Suprapubic skin (tissue), 4 donors: ENCODE results near the gene CFD. TPM values are rescaled to one million over a fixed set of nuclear protein-coding genes. Genes with fewer than 3 reads are reported as not detected.

ENCODE experiments used
- DNase-seq, 2 donors: peaks; one replicate each; pipeline ENCODE4 v3.0.0-alpha.2; 2019; ENCODE audit warnings: low spot score in 2 of 2
- H3K27ac ChIP-seq: fragments of 200-600 bp; sonication (generic); one replicate; pipeline ENCODE4 v1.5.1; 2019
- H3K27me3 ChIP-seq: fragments of 200-600 bp; sonication (generic); one replicate; pipeline ENCODE4 v1.5.1; 2019
- H3K36me3 ChIP-seq: fragments of 200-600 bp; sonication (generic); one replicate; pipeline ENCODE4 v1.5.1; 2019
- H3K4me1 ChIP-seq: fragments of 200-600 bp; sonication (generic); one replicate; pipeline ENCODE4 v1.5.1; 2019
- H3K4me3 ChIP-seq: fragments of 200-600 bp; sonication (generic); one replicate; pipeline ENCODE4 v1.5.1; 2019; ENCODE audit warnings: mild to moderate bottlenecking
- H3K9me3 ChIP-seq: fragments of 200-600 bp; sonication (generic); one replicate; pipeline ENCODE4 v1.5.1; 2019
- CTCF ChIP-seq, 2 donors: fragments of 200-600 bp in 1 of 2; fragments of 450-650 bp in 1 of 2; sonication (generic) in 1 of 2; IDR thresholded peaks; one replicate each; pipeline ENCODE4 v1.5.1; 2016 to 2019; ENCODE audit warnings: antibody characterized with exemption in 2 of 2, mild to moderate bottlenecking in 1 of 2, moderate library complexity in 1 of 2
- EP300 ChIP-seq: sonication (generic); formaldehyde crosslinking; IDR thresholded peaks from one replicate; pipeline ENCODE4 v1.6.1; 2017; ENCODE audit warnings: antibody characterized with exemption
- POLR2A ChIP-seq, 2 donors: fragments of 450-650 bp; IDR thresholded peaks; one replicate each; pipeline ENCODE4 v1.6.1; 2017; ENCODE audit warnings: antibody characterized with exemption in 2 of 2, mild to moderate bottlenecking in 2 of 2, moderate library complexity in 2 of 2
- POLR2AphosphoS5 ChIP-seq, 3 donors: sonication (generic); formaldehyde crosslinking; IDR thresholded peaks; one replicate each; pipeline ENCODE4 v1.6.1; 2017; ENCODE audit warnings: antibody characterized with exemption in 3 of 3
- WGBS: methylation state at CpG from one replicate; pipeline ENCODE4 v1.1.5; 2018; 5-methylcytosine and 5-hydroxymethylcytosine counted together
- total RNA-seq, 4 donors: library from RNA; depleted of rRNA; stranded (reverse); fragments of >200 nt; gene quantifications; one replicate each; pipeline ENCODE4 v1.1.0, GENCODE V29; 2016

CFD gene
- total RNA-seq, 4 donors from 2014 or later = 195 to 332 (median 294) TPM

DNA sequence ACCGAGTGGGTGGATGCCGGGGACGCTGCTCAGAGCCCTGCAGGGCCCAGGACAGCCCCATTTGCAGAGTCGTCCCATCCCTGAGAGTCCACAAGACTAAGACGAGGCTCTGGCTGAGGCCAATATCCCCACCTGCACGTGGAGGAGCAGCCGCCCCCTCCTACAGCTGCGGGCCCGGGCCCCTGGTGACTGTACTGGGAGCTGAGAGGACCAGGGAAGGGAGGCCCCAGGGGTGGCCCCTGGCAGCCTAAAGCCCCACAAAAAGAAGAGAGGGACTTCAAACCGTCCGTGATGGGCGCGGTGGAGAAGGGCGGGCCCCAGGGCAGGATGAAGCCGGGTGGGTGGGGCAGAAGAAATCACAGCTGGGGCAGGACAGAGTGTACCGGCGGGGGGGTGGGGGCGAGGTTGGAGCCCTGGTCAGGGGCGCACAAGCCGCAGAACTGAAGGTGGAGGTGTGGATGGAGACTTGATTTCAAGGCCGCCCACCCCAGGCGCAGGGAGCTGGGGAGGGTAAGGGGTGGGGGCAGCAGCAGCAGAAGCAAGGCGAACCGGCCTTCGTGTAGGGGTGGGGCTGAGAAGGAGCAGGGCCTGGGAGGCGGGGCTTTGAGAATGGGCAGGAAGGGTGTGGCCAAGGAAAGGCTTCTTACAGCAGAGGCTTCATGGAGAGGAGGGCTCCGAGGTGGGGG is 12.9 kb downstream of the CFD start:
- H3K27me3 ChIP-seq = no peaks in the 10 kb centered on the region
- WGBS = 35% methylated on average over 25 of the region's 27 CpGs
- TF ChIP-seq EP300 (no peak), POLR2AphosphoS5 (IDR thresholded peaks at IDR 0.05) (no peak), CTCF (IDR thresholded peaks at IDR 0.05) (no peak), POLR2A (IDR thresholded peaks at IDR 0.05) (no peak)
- DNase-seq = no peak
- H3K4me1 ChIP-seq = peaks cover 56% of the 10 kb centered on the region
- peak overlapping the region; percentile 9 for H3K4me3 ChIP-seq
- peak overlapping the region; percentile 59 for H3K27ac ChIP-seq
- H3K36me3 ChIP-seq = peaks cover 76% of the 10 kb centered on the region
- no peaks in the 10 kb centered on the region for H3K9me3 ChIP-seq

DNA sequence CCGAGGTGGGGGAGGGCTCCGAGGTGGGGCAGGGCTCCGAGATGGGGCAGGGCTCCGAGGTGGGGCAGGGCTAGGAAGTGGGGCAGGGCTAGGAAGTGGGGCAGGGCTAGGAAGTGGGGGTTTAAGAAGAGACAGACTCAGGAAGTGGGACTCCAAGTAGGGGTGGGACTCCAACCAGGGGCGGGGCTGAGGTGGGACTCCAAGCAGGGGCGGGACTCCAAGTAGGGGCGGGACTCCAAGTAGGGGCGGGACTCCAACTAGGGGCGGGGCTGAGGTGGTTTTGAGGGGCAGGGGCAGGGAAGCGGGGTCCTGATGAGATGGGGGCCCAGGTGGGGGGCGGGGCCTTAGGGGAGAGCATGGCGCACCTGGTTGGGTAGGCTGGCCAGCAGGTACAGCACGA is 13.6 kb downstream of the CFD start:
- Histone ChIP-seq H3K27ac (no peak overlapping the region), H3K9me3 (no peaks in the 10 kb centered on the region), H3K36me3 (peaks cover 70% of the 10 kb centered on the region), H3K4me3 (no peak overlapping the region), H3K4me1 (peaks cover 57% of the 10 kb centered on the region), H3K27me3 (no peaks in the 10 kb centered on the region)
- no peak for DNase-seq
- no peak for TF ChIP-seq POLR2A (IDR thresholded peaks at IDR 0.05)
- TF ChIP-seq POLR2AphosphoS5 (IDR thresholded peaks at IDR 0.05) = no peak
- no peak for TF ChIP-seq CTCF (IDR thresholded peaks at IDR 0.05)
- no peak for TF ChIP-seq EP300
- WGBS = 90% methylated on average over 2 of the region's 13 CpGs

DNA sequence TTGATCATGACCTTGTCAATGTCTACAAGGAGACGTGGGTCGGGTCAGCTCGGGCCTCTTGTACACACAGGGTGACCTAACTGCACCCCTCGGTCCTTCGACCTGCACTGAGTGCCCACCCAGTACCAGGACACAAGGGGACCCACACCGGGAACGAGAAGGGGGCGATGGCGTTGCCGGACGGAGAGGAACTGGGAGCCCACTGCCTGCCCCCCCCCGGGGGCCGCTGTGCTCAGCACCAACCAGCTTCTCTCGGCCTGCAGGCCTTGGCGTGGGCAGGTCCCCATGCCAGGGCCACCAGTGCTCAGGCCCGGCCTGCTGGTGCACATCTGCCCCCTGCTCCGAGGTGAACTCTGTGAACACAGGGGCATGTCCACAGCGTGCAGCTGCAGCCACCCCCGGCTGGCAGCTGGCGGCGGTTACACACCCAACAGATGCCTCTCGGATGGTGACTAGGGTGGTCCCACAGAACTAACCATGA is 14.1 kb downstream of the CFD start:
- peaks cover 52% of the 10 kb centered on the region for H3K4me1 ChIP-seq
- H3K27me3 ChIP-seq = no peaks in the 10 kb centered on the region
- 96% methylated on average over 14 of the region's 22 CpGs for WGBS
- no peaks in the 10 kb centered on the region for H3K9me3 ChIP-seq
- H3K4me3 ChIP-seq = no peak overlapping the region
- DNase-seq = no peak
- TF ChIP-seq CTCF (IDR thresholded peaks at IDR 0.05) (no peak), POLR2A (IDR thresholded peaks at IDR 0.05) (no peak), EP300 (no peak), POLR2AphosphoS5 (IDR thresholded peaks at IDR 0.05) (no peak)
- peaks cover 66% of the 10 kb centered on the region for H3K36me3 ChIP-seq
- H3K27ac ChIP-seq = no peak overlapping the region

DNA sequence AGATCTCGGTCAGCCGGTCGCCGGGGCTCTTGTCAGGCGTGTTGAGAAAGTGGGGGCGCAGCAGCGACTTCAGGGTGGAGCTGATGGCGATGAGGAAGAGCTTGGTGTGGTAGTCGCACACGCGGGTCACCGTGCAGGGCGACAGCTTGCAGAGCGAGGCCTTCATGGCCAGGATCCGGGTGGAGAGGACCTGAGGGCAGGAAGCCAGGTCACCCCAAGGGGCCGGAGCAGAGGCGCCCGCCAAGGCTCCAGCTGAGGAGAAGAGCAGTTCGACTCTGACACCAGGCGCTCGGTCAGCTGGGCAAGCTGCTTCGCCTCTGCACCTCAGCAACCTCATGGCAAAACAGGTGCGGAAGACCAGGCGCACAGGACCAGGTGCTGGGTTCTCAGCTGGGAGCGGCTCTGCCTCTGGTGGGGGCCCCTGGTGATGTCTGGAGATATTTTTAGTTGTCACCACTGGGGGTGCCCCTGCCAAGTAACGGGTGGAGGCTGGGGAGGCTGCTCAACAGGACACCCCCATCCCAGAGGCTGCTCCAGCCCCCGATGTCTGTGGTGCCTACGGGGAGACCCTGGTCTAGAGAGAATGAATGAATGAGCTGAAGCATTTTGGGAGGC is 15.9 kb downstream of the CFD start:
- Histone ChIP-seq H3K36me3 (peaks cover 69% of the 10 kb centered on the region), H3K27me3 (no peaks in the 10 kb centered on the region), H3K27ac (no peak overlapping the region), H3K4me3 (no peak overlapping the region), H3K4me1 (peaks cover 37% of the 10 kb centered on the region), H3K9me3 (no peaks in the 10 kb centered on the region)
- DNase-seq = no peak
- 96% methylated on average over 21 of the region's 28 CpGs for WGBS
- TF ChIP-seq CTCF (IDR thresholded peaks at IDR 0.05) = no peak
- TF ChIP-seq POLR2AphosphoS5 (IDR thresholded peaks at IDR 0.05) = no peak
- TF ChIP-seq POLR2A (IDR thresholded peaks at IDR 0.05) = no peak
- TF ChIP-seq EP300 = no peak

- H3K27ac ChIP-seq = no peak overlapping the region
- no peak overlapping the region for H3K4me3 ChIP-seq
- no peaks in the 10 kb centered on the region for H3K9me3 ChIP-seq
- 86% methylated on average over 18 of the region's 18 CpGs for WGBS
- TF ChIP-seq POLR2A (IDR thresholded peaks at IDR 0.05) (no peak), CTCF (IDR thresholded peaks at IDR 0.05) (no peak), POLR2AphosphoS5 (IDR thresholded peaks at IDR 0.05) (no peak), EP300 (no peak)
- H3K36me3 ChIP-seq = peaks cover 70% of the 10 kb centered on the region
- DNase-seq = no peak
- H3K4me1 ChIP-seq = peaks cover 37% of the 10 kb centered on the region
- H3K27me3 ChIP-seq = no peaks in the 10 kb centered on the region
Measured at GRCh38 chr19:876089-876488, 16.6 kb downstream of the CFD start.
